ENCODE measurements around the gene SORCS3. TPM values are rescaled to one million over a fixed set of nuclear protein-coding genes. Genes with fewer than 3 reads are reported as not detected.
"Not testable (repeated sequence)": the region's sequence is repeated elsewhere in the genome, so short reads cannot be mapped to it uniquely, and the experiment has no call there.

The SORCS3 gene
- polyA plus RNA-seq, 3 donors: not detected

DNA sequence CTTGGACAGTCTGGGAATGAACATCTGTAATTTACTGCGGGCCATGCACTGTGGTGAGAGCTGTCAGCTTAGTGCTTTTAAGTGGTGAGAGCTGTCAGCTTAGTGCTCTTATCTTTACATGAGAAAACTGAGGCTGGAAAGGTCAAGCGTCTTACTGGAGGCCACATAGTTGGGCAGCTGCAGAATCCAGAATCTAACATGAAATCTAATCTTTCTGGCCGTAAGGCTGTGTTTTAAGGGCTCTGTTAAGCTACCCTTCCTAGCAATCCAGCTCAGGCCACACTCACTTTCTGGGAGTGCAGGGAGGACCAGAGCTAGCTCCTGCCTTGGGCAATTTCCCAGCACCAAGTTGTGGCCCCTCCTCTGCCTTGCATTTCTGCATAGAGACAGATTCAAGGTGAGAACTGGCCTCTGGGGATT is 70.2 kb downstream of the SORCS3 start:
- Mint-ChIP-seq H3K4me3 (no peak overlapping the region), H3K27me3 (ENCODE audit: low read depth in 3 of 3) (peaks cover 3 to 5% (median 4%) of the 10 kb centered on the region in 3 donors), H3K27ac (no peak overlapping the region), H3K36me3 (no peaks in the 10 kb centered on the region), H3K4me1 (no peaks in the 10 kb centered on the region), H3K9me3 (peaks cover 0 to 3% (median 0%) of the 10 kb centered on the region in 7 donors)
- H3K36me3 ChIP-seq (replicated peaks in 1 of 2; ENCODE audit: control insufficient read depth in 1 of 2, insufficient read depth in 2 of 2, low read length in 2 of 2): no peaks in the 10 kb centered on the region
- intact Hi-C loops (cut with micrococcal nuclease): no loop called here
- H3K27ac ChIP-seq (ENCODE audit: low read depth in 1 of 2, low read length in 2 of 2): no peak overlapping the region
- H3K4me2 ChIP-seq (replicated peaks; ENCODE audit: extremely low read depth, low read length, poor library complexity, severe bottlenecking): no peak overlapping the region
- TF ChIP-seq, protein P1, sequence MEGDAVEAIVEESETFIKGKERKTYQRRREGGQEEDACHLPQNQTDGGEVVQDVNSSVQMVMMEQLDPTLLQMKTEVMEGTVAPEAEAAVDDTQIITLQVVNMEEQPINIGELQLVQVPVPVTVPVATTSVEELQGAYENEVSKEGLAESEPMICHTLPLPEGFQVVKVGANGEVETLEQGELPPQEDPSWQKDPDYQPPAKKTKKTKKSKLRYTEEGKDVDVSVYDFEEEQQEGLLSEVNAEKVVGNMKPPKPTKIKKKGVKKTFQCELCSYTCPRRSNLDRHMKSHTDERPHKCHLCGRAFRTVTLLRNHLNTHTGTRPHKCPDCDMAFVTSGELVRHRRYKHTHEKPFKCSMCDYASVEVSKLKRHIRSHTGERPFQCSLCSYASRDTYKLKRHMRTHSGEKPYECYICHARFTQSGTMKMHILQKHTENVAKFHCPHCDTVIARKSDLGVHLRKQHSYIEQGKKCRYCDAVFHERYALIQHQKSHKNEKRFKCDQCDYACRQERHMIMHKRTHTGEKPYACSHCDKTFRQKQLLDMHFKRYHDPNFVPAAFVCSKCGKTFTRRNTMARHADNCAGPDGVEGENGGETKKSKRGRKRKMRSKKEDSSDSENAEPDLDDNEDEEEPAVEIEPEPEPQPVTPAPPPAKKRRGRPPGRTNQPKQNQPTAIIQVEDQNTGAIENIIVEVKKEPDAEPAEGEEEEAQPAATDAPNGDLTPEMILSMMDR (IDR thresholded peaks at IDR 0.05): no peak
- H3K9me3 ChIP-seq (replicated peaks in 1 of 2; ENCODE audit: control insufficient read depth in 1 of 2, insufficient read depth in 1 of 2, low read length in 2 of 2): no peaks in the 10 kb centered on the region
- H3K27me3 ChIP-seq (ENCODE audit: control insufficient read depth in 2 of 2, insufficient read depth in 2 of 2, low read length in 2 of 2): no peaks in the 10 kb centered on the region
- no peaks in the 10 kb centered on the region for H4K20me1 ChIP-seq (ENCODE audit: insufficient read depth, low read length)
- no peak for DNase-seq
- no peaks in the 10 kb centered on the region for H3K79me2 ChIP-seq (ENCODE audit: insufficient read depth, low read length)
- 83% methylated on average over 3 of the region's 3 CpGs for WGBS (ENCODE audit: insufficient coverage)
- no peak overlapping the region for H3K4me3 ChIP-seq (replicated peaks in 1 of 3; ENCODE audit: low read depth in 2 of 3, low read length in 3 of 3)
- no peak overlapping the region for H3K9ac ChIP-seq (ENCODE audit: insufficient read depth, low read length, poor library complexity, severe bottlenecking)
- no peak overlapping the region for H2AFZ ChIP-seq (ENCODE audit: insufficient read depth, low read depth, low read length, poor library complexity, severe bottlenecking)
- no peaks in the 10 kb centered on the region for H3K4me1 ChIP-seq (ENCODE audit: control insufficient read depth in 1 of 2, insufficient read depth in 2 of 2, low read length in 2 of 2)

DNA sequence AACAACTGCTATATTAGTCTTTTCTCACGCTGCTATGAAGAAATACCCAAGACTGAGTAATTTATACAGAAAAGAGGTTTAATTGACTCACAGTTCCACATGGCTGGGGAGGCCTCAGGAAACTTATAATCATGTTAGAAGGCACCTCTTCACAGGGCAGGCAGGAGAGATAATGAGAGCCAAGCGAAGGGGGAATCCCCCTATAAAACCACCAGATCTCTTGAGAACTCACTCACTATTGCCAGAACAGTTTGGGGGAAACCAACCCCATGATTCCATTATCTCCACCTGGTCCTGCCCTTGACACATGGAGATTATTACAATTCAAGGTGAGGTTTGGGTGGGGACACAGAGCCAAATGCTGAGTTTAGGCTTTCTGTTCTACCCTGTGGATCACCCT is 89.5 kb downstream of the SORCS3 start:
- H2AFZ ChIP-seq (ENCODE audit: insufficient read depth, low read depth, low read length, poor library complexity, severe bottlenecking); H3K79me2 ChIP-seq (ENCODE audit: insufficient read depth, low read length); H3K9ac ChIP-seq (ENCODE audit: insufficient read depth, low read length, poor library complexity, severe bottlenecking); DNase-seq; H3K27me3 Mint-ChIP-seq (ENCODE audit: low read depth in 3 of 3); H3K4me3 Mint-ChIP-seq; H3K4me3 ChIP-seq (replicated peaks in 1 of 3; ENCODE audit: low read depth in 2 of 3, low read length in 3 of 3); H3K4me1 Mint-ChIP-seq; H3K36me3 ChIP-seq (replicated peaks in 1 of 2; ENCODE audit: control insufficient read depth in 1 of 2, insufficient read depth in 2 of 2, low read length in 2 of 2); H3K27me3 ChIP-seq (ENCODE audit: control insufficient read depth in 2 of 2, insufficient read depth in 2 of 2, low read length in 2 of 2); intact Hi-C loops (cut with micrococcal nuclease); H3K9me3 Mint-ChIP-seq; H3K9me3 ChIP-seq (replicated peaks in 1 of 2; ENCODE audit: control insufficient read depth in 1 of 2, insufficient read depth in 1 of 2, low read length in 2 of 2); H4K20me1 ChIP-seq (ENCODE audit: insufficient read depth, low read length); H3K4me1 ChIP-seq (ENCODE audit: control insufficient read depth in 1 of 2, insufficient read depth in 2 of 2, low read length in 2 of 2); H3K36me3 Mint-ChIP-seq; H3K4me2 ChIP-seq (replicated peaks; ENCODE audit: extremely low read depth, low read length, poor library complexity, severe bottlenecking); H3K27ac ChIP-seq (ENCODE audit: low read depth in 1 of 2, low read length in 2 of 2): not testable (repeated sequence)
- H3K27ac Mint-ChIP-seq: peak overlapping the region in 1 of 7 donors; percentile 16
- WGBS (ENCODE audit: insufficient coverage): 100% methylated on average over 1 of the region's 2 CpGs
